Renal cortical epithelial cell (primary cell): ENCODE measurements around the gene CAP2. TPM values are rescaled to one million over a fixed set of nuclear protein-coding genes. Genes with fewer than 3 reads are reported as not detected.
A peak's percentile ranks its signal among the peaks of the same experiment; 100 is the strongest.

ENCODE experiments used
- DNase-seq: peaks from one replicate; pipeline ENCODE4 v3.0.0-alpha.2; 2011; ENCODE audit warnings: low read depth
- total RNA-seq: library from RNA; depleted of rRNA; stranded (reverse); fragments of >200 nt; gene quantifications from 2 replicates; pipeline ENCODE4 v1.2.3, GENCODE V29; 2014

Gene CAP2
- total RNA-seq, 1 donor from 2014 or later = 13.1 TPM

DNA sequence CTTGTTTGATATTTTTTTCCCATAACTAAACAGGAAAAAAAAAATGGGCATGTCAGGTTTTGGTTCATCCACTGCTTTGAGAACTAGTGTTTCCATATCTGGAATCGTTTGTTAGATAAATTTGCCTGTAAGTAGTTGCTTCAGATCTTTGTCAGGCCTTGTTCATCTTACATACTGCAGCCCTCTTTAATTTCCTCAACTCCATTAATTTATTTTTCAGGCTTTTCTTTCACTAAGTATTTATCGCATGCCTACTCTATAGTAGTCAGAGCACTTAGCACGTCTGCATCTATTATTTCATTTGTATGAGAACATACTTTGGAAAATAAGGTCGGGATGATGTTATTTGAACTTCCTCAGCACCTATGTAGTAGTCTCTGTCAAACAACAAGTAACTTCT is 80.9 kb downstream of the CAP2 start:
- no peak for DNase-seq

DNA sequence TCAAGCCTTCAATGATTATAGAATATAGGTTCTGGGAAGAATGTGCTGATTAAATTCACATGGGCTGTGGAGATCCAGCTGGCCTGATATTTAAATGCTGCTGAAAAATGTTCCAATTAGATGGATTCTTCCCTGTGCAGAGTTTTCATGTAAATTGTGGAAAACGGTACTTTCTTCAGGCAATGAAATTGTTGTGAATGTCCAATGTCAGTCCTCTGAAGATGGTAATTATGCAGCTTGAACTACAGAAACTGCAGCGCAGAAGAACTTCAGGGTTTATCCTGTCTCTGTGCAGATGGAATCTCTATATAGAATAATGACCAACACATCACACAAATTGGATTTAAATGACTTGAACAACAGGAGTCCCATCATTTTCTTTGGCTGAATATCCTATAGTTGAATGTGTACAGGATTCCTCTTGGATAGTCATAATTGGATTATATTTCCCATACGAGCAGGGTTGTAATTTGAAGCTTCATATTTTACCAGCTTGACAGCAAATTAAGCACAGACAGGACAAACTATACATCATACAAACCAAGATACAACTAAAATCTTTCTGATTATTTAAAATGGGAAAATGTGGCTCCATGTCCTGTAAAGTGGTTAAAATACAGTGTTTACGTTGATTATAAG is 82.3 kb downstream of the CAP2 start:
- no peak for DNase-seq

DNA sequence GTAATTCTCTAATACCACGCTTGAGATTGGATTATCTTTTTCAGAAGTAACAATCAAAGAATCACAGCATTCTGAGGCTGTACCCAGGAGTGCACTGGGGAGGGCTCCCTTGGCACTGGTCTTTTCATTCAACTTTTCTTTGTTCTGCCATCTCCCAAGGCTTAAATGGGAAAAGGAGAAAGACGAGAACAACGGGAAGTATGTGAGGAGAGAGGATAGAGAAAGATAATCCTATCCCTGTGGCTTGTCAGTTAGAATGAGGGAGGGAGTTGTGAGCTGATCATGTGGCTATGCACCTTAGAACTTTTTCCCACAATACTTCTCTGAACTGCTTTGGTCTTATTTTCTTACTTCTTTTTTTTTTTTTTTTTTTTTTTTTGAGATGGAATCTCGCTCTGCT is 83.1 kb downstream of the CAP2 start:
- DNase-seq = no peak

DNA sequence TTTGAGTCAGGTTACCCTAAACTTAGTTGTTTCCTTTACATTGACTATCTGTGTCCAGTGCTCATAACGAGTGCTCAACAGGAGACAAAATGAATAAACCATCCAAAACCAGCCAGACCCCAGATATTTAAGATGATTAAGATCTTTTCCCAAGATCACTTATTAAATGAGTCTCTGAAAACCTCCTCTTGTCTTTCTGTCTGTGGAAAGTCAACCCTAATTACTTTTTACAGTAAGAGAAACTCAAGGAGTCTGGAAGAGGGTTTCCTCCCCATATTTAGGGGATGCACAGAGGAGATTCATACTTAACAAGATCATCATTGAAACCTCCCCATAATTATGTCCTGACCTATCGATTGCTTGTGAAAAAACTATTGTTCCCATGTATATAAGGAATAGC is 84.0 kb downstream of the CAP2 start:
- DNase-seq = no peak

DNA sequence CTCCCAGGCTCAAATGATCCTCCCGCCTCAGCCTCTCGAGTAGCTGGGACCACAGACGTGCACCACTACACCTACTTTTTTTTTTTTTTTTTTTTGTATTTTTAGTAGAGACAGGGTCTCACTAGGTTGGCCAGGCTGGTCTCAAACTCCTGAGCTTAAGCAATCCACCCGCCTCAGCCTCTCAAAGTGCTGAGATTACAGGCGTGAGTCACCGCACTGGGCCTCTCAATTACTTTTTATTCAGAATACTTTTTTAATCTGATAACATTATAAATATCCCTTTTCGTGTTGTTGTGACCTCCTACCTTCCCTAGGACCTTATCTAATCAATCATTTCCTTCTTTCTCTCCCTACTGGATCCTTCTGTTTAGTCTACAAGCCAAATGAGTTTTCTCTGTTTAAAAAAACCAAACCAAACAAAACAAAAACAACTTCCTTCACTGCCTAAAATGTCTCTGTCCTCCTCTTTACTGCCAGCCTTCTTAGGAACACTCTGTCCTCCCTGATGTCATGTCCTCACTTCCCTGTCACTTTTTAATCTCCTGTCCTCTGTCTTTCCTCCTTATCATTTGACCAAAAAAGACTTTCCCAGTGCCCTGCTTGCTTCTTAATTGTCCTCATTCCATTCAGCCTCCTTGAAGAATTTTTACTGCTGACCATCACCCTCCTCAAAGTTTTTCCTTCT is 85.0 kb downstream of the CAP2 start:
- DNase-seq = no peak

DNA sequence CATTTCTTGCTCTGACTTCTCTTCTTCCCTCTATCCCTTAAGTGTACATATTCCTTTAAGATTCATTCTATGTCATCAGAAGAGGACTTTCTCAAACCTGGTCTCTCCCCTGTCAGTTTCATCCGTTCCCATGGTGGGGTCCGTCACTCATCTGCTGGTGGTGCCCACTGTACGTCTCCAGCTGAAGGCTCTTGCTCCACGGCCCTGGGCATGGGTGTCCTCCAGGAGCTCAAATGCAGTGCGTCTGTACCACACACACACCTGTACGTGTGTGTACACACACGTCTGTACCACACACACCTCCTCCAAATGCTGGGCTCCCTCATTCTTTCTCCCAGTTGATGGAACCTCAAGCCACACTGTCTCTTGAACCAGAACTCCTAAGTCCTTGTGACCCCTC is 85.6 kb downstream of the CAP2 start:
- DNase-seq = no peak

DNA sequence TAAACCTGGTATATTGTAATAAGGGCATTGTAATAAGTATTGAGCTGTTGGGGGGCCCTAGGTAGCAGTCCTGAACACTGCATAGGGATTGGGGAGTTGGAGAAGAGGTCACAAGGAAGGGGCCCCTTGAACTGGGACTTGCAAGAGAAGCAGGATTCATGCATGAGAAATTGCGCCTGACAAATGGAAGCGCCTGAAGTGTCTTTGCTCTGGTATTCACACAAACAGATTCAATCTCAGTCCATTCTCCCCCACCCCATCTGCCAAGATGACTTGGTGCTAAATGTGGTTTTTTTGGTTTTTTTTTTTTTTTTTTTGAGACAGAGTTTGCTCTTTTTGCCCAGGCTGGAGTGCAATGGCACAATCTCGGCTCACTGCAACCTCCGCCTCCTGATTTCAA is 87.1 kb downstream of the CAP2 start:
- DNase-seq = no peak

DNA sequence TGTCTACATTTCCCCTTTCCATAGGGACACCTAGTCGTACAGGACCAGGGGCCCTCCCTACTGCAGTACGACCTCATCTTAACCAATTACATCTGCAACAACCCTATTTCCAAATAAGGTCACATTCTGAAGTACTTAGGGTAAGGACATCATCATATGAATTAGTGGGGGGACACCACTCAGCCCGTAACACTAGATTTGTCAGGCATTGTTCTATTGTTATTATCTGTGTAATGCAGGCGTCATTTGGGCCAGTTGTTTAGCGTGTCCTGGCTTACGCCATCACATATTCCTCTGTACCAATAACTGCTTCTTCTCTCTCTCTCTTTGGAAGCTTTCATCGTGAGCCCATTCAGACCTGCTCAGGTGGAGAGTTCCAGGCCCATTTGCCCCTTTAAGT is 89.3 kb downstream of the CAP2 start:
- no peak for DNase-seq

DNA sequence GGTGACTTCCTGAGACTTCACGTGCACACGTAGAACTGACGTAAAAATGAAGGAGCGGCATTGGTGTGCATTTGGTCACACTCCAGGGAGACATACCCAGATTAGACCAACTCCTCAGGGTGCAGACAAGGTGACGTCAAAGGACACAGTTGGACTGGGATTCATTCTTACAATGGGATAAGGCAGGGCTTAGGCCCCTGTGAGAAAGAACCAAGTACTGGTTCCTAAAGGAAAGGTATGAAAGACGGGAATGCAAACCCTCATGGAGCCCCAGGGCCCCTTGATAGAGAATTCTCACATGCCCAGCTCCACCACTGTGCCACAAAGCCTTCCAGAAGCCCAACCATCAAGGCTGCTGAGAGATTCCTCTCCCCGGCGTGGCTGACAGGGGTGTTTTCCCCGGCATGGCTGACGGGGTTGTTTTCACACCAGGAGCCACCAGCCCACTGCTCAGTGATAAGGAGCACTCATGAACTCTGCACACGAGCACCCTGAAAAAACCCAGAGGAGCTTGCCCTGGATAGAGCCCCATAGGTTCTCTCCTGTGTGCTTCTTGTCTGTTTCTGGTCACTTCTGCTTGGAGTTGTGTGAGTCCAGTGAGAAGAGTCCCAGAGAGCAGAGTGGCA is 90.1 kb downstream of the CAP2 start:
- DNase-seq = no peak

DNA sequence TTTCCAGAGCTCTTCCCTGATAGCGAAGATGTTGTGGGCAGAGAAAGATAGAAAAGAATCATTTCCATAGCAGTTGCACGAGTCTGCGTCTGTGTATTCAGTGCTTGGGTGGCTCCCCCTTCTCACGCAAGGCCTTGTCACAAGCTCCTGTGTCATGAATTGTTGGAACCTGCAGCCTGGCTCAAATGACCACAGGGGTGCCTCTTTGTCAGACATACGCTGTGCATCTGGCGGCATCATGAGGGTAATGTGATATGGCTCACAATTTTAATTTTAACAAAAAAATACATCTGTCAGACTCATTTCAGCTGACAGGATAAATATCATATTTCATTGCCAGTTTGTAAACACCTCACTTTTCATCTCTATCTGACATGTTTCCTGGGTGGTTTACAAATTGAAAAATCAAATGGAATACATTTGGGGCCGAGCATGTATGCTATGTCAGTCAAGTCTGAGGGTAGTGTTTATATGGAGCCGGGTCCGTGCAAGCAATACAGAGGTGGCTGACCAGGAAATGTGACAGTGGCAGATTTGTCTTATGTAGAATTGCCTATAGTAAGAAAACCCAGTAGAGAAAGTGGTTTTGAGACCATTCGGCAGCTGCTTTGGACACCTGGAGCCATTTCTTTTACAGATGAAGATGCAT is 90.9 kb downstream of the CAP2 start:
- no peak for DNase-seq

DNA sequence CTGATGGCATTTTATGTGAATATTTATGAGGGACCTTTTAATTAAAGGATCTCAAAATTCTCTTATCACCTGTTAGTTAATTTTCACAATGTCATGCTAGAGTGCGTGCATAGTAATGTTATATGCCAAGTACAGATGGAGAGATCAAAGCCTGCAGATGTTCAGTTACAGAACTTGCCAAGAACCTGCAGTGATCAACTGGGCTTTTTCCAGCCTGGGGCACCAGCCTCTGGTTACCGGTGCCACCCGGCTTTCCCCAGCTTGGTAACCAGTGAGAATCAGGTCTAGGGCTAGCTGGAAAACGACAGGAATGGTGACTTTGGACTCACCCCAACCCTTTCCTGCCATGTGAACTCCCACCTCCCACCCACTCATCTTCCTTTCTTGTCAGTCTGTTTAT is 91.8 kb downstream of the CAP2 start:
- no peak for DNase-seq

DNA sequence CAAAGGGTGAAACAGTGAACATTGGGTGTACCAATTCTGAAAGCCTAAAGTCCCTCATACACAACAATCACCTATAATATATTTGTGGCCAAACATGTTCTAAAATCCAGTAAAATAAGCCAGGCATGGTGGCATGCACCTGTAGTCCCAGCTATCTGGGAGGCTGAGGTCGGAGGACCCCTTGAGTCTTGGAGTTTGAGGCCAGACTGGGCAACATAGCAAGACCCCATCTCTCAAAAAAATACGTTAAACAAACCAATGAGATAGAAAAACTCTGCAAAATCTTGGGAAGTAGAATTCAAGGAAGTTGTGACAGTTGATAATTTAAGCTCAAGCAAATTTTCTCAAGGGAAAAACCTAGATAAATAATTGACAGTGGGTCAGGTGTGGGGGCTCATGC is 92.6 kb downstream of the CAP2 start:
- no peak for DNase-seq

DNA sequence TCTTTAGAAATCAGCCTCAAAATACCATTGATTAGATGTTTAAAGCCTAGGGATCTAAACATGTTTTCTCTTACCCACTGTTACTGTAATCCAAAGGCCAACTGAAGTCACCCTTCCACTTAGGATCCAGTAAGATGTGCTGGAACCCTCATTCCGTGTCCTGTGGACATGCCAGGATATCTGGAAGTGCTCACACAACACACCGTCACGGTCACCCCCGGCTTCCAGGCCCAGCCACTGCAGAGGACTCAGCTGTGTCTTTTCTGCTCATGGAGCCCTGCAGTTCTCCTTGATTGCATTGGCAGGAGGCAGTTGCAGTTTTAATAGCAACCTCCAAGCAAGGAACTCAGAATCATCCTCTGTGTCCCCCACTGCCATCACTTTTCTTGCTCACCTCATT is 93.3 kb downstream of the CAP2 start:
- no peak for DNase-seq

DNA sequence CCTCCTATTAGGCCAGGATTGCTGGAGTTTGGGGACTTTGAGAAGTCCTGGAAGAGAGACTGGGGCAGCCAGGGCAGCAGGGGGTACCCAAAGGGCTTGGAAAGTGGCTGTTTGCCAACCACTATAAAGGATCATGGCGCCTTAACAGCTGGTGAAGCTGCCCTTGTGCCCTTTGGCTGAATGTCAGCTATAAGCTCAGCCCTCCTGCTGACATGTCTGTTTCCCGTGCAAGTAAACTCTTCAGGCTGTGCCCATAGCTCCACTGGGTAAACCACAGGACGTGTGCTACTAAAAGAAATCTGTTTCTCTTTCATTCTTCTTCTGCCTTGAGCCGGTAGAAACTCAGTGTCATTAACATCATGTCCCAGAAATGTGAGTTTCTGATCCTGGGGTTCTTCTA is 97.3 kb downstream of the CAP2 start:
- no peak for DNase-seq

DNA sequence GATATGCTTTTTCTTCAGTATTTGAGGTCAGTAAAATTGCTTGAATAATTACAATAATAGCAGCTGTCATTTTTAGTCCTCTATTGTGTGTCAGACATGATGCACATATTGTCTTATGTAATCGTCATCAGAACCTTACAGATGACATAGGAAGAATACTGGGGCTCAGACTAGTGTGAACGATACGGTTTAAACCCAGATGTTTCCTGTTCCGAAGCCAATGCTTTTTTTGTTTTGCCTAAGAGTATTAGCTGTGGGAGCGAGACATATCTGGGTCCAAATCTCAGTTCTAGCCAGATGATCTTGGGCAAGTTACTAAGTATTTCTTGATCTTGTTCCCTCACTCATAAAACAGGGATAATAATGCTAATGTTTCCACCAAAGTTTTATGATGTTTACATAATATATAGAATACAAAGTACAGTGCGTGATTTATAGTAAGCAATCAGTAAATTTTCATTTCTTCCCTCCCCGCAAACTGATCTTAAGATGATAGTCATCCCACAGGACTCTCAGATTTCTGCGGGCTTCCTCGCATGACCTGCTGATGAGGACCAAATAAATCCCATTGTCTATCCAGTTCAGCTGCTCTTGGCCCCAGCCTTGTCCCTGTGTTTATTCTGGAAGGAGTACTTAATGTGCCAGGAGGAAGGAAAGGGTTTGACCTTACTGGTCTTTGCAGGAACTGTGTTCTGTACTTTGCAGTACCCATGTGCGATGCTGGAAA is 98.2 kb downstream of the CAP2 start:
- DNase-seq = no peak

DNA sequence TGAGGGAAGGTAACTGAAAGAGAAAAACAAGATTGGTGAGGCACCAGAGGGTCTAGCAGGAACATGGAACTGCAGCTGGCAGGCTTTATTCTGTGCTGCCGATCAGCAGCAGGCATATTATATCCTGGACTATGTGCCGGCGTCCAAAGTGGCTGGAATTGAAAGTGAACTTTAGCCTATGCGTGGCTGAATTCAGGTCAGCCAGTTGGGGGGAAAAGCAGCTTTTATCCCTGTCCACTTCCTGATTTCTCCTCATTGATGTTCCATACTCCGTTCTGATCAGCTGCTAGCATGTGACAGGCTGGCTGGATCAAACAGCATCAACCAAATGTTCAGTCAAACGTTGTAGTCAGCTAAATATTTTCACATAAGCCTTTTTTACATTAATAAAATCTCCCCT is 99.0 kb downstream of the CAP2 start:
- no peak for DNase-seq

DNA sequence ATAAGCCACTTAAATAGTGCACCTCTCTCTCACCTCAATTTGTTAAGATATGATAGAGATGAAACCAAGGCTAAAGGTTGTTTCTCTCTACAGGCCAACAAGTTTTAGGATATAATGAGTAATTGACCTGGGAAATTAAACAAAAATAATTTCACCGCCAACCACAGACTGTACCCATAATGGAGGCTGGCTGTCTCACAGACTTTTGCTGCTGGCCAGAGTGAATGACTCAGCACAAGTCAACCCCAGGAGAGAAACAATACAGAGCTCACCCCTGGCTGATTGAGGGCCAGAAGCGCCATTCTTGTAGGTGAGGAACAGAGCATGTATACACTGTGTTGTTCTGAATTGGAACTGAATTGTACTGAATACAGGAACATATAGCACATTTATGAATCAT is 99.9 kb downstream of the CAP2 start:
- DNase-seq = peak; percentile 72

DNA sequence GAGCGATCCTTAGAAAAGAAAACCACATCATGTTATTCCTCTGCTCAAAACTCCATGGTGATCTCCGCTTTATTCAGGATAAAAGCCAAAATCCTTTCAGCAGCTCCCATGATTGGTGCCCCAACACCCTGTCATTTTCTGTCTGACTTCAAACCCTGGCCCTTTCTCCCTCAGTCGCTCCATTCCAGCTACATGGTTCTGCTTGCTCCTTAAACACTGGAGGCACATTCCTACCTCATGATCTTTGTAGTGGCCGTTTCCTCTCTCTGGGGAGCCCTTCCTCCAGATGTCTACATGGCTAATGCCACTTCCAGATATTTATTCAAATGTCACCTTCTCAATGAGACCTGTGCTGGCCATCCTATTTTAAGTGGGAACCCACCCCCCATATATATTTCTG is 100.8 kb downstream of the CAP2 start:
- DNase-seq = no peak

DNA sequence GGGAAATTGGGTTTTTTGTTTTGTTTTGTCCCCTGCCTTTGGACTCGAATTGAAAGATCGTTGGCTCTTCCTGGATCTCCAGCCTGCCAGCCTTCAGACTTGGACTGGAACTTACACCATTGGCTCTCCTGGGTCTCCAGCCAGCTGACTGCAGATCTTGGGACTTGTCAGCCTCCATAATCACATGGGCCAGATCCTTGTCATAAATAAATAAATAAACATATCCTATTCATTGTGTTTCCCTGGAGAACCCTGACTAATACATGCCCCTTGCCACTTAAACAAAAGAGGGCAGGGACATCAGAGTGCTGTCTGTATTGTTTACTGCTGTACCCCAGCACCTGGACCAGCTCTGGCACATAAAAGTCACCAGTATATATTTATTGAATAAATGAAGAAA is 101.5 kb downstream of the CAP2 start:
- DNase-seq = no peak

DNA sequence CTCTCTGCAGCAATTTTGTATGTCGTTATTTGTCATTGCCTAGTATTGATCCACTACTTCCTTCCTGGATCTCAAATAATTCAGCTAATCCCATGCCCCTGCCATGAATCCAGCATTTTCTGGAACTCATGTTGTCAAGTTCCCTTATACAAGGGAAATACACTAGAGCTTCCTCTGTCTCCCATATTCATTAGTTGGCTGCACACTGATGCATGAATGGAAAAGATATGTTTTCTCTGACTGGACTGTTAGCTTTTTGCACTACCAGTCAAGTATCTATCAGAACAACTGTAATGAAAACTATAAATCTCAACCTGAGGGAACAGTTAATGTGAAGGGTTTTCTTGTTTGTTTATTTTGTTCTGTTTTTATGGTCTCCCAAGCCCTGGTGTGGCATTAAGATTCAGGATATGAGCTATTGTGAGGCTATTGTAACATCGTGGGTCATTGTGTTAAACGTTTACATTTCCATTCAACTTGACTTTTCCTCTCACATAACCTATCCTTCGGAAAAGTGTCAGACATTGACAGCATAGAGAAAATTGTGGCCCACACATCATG is 104.2 kb downstream of the CAP2 start:
- DNase-seq = peak; percentile 27

DNA sequence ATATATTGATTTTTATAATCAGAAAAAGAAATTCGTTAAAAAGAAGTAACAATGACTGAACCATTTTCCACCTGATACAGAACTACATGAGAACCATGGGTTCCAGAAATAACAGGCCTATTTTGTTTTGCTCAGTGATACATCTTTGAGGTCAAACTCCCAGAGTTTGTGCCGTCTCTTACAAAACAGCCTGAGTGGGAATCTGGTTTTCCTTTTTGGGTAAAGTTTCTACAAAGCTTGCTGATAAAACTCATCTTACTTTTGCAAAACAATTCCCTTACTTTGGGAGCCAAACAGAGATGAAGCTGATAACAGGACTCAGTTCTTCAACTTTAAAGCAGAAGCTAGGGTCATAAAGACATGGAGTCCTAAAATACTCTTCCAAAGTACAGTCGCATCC is 108.0 kb downstream of the CAP2 start:
- no peak for DNase-seq
